Activated T-cell treated with anti-CD3 and anti-CD28 coated beads for 1 hour (primary cell): ENCODE data around the gene BORA.
"Not testable (repeated sequence)": the region's sequence is repeated elsewhere in the genome, so short reads cannot be mapped to it uniquely, and the experiment has no call there.

Experiments used
- DNase-seq: peaks from one replicate; pipeline ENCODE4 v3.0.0-alpha.2; 2020; ENCODE audit warnings: low read depth

BORA gene

DNA sequence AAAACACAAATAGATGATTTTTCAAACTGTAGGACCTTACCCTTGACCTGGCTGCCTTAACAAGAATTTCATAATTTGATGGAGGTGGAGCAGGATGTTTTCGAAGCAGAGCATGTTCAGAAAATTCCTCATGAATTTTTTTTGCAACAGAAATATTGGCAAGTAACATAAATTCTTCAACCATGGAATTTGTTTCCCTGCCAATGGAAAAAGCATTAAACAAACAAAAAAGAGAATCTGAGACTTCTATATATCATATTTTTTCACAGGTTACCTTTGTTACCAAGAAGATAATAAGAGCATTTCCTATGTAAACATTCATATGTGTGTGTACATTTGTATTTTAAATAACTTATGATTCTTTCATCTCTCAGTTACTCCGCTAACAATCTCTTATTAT, 35.7 kb downstream of the BORA start:
- no peak for DNase-seq

DNA sequence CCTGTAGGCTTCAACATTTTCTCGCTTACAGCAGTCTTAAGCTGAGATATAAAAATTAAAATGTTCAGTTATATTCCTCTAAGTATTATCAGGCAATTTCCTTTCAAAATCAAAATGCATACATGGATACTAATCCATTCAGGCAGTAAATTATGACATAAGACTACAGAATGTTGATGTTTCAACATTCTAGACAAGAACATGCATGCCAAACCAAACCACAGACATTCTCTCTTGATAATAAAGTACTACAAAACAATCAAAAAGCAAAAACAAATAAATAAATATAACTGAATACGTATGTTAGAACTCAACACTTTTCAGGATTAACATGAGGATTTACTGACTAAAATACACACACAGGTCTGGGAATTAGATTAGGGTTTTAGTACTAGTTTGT, 46.3 kb downstream of the BORA start:
- no peak for DNase-seq

DNA sequence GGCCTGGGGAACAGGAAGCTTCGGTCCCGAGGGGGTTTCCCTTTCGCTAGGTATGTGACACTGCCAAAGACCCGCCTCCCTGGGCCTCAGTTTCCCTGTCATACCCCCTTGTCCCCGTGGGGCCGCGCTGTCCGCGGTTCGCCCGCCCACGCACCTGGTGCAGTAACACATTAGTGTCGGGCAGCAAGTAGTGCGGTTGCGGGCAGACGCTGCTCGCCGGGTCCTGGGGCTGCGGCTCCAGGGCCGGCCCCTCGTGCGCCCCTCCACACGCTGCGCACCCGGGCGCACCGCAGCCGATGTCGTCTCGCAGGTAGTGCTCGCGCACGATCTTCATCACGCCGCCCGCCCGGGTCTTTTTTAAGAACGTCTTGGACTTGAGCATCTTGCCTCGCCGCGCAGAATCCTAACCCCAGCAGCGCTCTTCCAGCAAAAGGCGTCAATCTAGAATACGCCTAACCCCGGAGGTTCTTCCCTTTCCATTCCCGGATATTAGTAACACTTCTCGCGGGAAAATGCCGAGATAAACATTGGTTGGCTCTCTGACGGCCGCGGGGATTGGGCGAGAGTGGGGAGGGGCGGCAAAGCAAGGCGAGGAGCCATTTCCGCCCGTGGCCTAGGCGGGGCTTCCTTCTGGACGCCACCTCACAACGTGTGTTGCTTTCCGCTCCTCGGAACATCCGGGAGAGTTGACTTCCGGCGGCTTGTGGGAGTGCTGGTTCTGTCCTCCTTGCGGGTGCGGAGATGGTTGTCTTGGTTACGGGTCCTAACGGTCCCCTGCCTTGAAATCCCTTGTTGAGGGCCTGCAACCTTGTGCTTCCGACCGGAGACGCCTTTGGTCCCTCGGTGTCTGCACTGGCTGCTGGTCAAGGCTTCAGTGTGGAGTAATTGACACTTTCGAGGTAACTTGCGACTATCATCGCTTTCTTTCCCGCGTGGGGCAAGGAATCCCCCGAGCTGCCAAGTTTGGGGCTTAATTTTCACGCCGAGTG, 54.0 kb downstream of the BORA start, which contains the start of the genes DIS3 and PIBF1:
DIS3 (minus strand) TSS at position 450 of the 989 bp plus-strand sequence; CDS start at position 382, 68 bp downstream.
PIBF1 (plus strand) TSS at position 683 of the 989 bp plus-strand sequence. CDS start 1,337 bp downstream, outside the sequence.
- peak; percentile 88 for DNase-seq

DNA sequence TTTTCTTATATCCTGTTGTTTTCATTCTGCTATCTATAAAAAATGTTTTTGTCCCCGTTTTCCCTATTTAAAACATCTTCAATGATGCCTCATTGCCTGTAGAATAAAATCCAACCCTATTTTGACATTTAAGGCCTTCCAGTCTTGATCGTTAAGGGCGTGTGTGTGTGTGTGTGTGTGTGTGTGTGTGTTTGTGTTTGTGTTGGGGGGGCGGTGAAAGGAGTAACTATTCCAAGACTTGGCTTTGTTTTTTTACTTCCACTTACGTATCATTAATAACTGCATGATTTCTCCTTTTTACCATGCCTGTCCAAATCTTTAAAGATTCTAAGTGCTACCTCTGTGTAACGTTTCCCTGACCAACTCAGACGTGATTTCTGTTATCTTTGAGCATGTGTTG, 55.0 kb downstream of the BORA start:
- no peak for DNase-seq

DNA sequence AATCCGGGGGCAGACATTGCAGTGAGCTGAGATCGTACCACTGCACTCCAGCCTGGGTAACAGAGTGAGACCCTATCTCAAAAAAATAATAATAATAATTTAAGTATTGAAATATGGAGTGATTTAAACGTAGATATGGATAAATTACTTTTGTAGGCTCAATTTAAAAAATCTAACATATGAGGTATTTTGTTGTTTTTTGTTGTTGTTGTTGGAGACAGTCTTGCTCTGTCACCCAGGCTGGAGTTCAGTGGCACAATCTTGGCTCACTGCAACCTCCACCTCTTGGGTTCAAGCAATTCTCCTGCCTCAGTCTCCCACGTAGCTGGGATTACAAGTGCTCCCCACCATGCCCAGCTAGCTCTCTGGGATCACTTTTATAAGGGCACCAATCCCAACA, 57.0 kb downstream of the BORA start:
- not testable (repeated sequence) for DNase-seq

DNA sequence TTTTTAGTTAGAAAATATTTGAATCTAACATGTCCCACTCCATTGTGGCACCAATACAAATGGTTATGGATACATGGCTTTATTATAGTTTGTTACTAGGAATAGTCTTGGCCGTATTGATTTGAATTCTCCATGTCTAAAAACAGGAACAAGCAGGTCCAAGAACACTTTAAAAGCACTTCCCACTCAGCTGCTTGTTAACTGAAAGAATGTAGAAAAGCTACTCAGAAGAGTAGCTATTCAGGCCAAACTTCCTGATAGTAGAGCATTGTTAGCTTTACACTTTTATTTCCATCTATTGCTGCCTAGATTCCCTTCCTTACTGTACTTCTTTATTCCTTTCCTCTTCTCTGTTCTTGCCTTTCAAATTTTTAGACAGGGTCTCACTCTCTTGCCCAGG, 61.1 kb downstream of the BORA start:
- no peak for DNase-seq

DNA sequence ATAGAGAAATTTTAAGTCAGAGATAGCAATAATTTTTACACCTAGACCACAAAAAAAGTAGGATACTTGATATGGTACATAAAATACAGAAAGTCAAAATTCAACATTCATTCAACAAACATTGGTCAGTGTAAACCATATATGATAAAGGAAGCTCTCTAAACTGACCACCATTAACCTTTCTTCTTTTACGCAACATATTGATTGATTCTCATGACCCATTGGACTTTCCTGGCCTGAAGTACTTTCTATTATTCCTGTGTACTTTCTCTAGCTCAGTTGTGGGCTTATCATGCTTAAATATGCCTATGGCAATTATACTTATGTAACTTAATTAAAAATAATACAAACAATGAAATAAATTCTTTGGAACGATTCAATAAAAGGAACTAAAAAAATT, 64.9 kb downstream of the BORA start:
- no peak for DNase-seq

DNA sequence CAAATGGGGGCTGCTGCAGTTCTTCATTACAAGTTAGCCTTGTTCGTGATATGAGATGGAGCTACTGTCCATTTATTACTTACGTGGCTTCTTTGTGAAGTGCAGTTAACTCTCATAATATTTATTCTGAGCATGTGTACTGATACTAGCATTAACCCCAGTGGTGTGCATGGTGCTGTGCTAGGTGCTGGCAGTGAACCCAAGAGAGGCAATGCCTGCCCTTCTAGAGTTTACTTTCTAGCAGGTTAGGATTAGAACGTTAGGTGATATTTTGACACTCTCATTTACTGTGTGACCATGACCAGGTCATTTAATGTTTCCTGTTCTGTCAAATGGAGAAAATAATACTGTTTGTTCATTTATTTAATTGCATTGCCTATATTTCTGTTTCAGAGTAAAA, 71.1 kb downstream of the BORA start:
- DNase-seq, result no peak

DNA sequence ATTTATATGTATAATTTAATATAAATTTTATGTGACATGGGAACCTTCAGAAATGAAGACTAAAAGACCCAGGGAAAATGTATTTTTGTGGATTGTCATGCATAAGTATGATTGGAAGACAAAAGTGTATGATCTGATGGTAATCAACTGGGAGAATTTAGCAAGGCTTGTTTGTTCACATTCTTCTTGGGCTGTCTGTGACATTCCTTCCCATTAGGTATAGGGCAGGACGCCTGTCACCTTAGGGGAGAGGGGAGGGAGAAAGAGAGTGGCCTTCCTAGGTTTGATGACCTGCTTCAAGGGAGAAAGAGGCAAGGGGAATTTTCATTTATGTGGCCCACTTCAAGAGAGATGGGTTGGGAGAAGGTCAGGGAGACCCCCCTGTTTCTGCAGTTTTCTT, 76.6 kb downstream of the BORA start:
- DNase-seq, result no peak
